ENCODE data around the gene PNP.

- TF ChIP-seq, protein P1, sequence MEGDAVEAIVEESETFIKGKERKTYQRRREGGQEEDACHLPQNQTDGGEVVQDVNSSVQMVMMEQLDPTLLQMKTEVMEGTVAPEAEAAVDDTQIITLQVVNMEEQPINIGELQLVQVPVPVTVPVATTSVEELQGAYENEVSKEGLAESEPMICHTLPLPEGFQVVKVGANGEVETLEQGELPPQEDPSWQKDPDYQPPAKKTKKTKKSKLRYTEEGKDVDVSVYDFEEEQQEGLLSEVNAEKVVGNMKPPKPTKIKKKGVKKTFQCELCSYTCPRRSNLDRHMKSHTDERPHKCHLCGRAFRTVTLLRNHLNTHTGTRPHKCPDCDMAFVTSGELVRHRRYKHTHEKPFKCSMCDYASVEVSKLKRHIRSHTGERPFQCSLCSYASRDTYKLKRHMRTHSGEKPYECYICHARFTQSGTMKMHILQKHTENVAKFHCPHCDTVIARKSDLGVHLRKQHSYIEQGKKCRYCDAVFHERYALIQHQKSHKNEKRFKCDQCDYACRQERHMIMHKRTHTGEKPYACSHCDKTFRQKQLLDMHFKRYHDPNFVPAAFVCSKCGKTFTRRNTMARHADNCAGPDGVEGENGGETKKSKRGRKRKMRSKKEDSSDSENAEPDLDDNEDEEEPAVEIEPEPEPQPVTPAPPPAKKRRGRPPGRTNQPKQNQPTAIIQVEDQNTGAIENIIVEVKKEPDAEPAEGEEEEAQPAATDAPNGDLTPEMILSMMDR (IDR thresholded peaks at IDR 0.05; ENCODE audit: insufficient read depth, low read depth, low read length) = no peak
- no peak for TF ChIP-seq EZH2 (IDR thresholded peaks at IDR 0.05; ENCODE audit: insufficient read depth, low read length)
Measured at GRCh38 chr14:20499108-20499507, 29.9 kb downstream of the PNP start.
